ENCODE results near the gene HS2ST1. TPM values are rescaled to one million over a fixed set of nuclear protein-coding genes. Genes with fewer than 3 reads are reported as not detected.

HS2ST1 gene
- total RNA-seq, 3 donors from 2014 or later = 20.9 to 24.5 (median 21.7) TPM

DNA sequence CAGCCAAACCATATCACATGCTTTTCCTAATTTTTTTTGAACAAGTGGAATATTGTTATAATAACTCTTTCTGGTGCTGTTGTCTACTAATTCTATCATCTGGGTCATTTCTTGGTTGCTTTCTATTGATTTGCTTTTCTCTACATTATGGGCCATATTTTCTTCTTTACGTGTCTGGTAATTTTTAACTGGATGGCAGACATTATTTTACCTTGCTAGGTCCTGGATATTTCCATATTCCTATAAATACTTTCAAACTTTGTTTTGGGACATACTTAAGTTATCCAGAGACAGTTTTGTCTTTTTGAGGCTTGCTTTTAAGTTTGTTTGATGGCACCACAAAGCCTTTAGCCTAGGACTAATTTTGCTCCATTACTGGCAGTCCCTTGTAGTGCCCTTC, 11.3 kb downstream of the HS2ST1 start:
- no peak for DNase-seq
- no peaks in the 10 kb centered on the region for H3K36me3 ChIP-seq (ENCODE audit: low read depth)
- ATAC-seq = no peak
- intact Hi-C loops (cut with DNase I, micrococcal nuclease) = no loop called here
- TF ChIP-seq, protein P1, sequence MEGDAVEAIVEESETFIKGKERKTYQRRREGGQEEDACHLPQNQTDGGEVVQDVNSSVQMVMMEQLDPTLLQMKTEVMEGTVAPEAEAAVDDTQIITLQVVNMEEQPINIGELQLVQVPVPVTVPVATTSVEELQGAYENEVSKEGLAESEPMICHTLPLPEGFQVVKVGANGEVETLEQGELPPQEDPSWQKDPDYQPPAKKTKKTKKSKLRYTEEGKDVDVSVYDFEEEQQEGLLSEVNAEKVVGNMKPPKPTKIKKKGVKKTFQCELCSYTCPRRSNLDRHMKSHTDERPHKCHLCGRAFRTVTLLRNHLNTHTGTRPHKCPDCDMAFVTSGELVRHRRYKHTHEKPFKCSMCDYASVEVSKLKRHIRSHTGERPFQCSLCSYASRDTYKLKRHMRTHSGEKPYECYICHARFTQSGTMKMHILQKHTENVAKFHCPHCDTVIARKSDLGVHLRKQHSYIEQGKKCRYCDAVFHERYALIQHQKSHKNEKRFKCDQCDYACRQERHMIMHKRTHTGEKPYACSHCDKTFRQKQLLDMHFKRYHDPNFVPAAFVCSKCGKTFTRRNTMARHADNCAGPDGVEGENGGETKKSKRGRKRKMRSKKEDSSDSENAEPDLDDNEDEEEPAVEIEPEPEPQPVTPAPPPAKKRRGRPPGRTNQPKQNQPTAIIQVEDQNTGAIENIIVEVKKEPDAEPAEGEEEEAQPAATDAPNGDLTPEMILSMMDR (IDR thresholded peaks at IDR 0.05) = no peak
- H3K4me3 ChIP-seq = no peak overlapping the region
- H3K4me1 ChIP-seq (ENCODE audit: low read depth) = peaks cover 9% of the 10 kb centered on the region
- H3K9me3 ChIP-seq = peaks cover 21% of the 10 kb centered on the region

DNA sequence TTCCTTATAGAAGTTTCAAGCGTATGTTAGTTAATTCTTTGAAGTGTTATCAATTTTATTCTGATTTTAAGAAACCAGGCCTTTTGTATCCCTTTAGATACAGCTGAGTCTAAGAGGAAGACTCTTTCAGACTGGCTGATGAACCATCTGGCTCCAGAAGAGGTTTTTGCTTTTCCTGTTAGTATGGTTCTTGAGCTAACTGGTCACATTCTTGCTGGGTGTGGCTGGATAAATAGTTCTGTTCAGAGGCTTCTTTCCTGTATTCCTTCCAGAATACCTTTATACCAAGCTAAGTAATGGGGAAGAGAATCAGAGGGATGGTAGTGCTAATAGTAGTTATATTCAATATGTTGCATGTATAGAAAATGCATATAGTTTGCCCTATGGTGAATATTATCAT, 12.4 kb downstream of the HS2ST1 start:
- intact Hi-C loops (cut with DNase I, micrococcal nuclease) = no loop called here
- no peaks in the 10 kb centered on the region for H3K36me3 ChIP-seq (ENCODE audit: low read depth)
- ATAC-seq = peak; percentile 71

DNA sequence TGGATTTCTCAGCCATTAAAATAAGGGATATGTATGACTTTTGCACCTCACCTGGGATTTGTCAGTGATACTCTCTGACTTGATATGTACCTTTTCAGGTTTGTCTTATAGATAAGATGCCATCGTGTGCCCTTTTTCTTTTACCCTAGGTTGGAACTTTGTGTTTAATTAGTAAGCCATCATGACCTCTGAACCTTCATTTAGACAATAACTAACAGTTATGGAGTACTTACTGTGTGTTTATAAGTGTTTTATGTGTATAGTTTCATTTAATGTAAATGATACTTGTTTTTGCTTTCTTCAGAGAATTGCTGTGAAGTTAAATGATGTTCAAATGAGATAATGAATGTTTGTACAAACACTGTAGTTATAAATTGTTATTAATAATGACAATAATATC, 14.4 kb downstream of the HS2ST1 start:
- TF ChIP-seq, protein P1 (IDR thresholded peaks at IDR 0.05) = no peak
- intact Hi-C loops (cut with DNase I, micrococcal nuclease) = no loop called here
- H3K9me3 ChIP-seq = peaks cover 6% of the 10 kb centered on the region
- H3K4me3 ChIP-seq = no peak overlapping the region
- DNase-seq (no peak), ATAC-seq (peak; percentile 16)
- H3K4me1 ChIP-seq (ENCODE audit: low read depth) = peaks cover 9% of the 10 kb centered on the region
- H3K36me3 ChIP-seq (ENCODE audit: low read depth) = no peaks in the 10 kb centered on the region

More for the DNA sequence above, 12.4 kb downstream of the HS2ST1 start:
- TF ChIP-seq, protein P1 (IDR thresholded peaks at IDR 0.05) = no peak
- no peak overlapping the region for H3K4me3 ChIP-seq
- peak in 1 of 3 donors; percentile 19 for DNase-seq
- H3K4me1 ChIP-seq (ENCODE audit: low read depth) = peaks cover 9% of the 10 kb centered on the region
- H3K9me3 ChIP-seq = peaks cover 20% of the 10 kb centered on the region

DNA sequence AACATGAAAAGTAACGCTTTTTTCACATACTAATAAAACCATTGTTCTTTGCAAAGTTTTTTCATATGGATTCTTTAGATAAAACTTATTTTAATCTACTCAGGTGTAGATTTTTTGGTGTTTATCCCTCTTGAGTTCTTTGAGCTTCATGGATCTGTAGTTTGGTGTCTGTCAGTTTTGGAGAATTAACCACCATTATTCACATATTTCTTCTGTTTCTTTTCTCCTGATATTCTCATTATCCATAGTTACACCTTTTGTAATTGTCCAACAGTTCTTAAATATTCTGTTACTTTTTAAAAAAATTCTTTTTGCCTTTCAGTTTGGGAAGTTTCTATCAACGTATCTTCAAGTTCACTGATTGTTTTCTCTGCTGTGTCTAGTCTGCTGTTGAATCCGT, 18.6 kb downstream of the HS2ST1 start:
- TF ChIP-seq, protein P1 (IDR thresholded peaks at IDR 0.05) = no peak
- intact Hi-C loops (cut with DNase I, micrococcal nuclease) = no loop called here
- H3K4me3 ChIP-seq = no peak overlapping the region
- H3K4me1 ChIP-seq (ENCODE audit: low read depth) = peaks cover 9% of the 10 kb centered on the region
- no peaks in the 10 kb centered on the region for H3K36me3 ChIP-seq (ENCODE audit: low read depth)
- no peak for ATAC-seq
- DNase-seq = no peak
- no peaks in the 10 kb centered on the region for H3K9me3 ChIP-seq

DNA sequence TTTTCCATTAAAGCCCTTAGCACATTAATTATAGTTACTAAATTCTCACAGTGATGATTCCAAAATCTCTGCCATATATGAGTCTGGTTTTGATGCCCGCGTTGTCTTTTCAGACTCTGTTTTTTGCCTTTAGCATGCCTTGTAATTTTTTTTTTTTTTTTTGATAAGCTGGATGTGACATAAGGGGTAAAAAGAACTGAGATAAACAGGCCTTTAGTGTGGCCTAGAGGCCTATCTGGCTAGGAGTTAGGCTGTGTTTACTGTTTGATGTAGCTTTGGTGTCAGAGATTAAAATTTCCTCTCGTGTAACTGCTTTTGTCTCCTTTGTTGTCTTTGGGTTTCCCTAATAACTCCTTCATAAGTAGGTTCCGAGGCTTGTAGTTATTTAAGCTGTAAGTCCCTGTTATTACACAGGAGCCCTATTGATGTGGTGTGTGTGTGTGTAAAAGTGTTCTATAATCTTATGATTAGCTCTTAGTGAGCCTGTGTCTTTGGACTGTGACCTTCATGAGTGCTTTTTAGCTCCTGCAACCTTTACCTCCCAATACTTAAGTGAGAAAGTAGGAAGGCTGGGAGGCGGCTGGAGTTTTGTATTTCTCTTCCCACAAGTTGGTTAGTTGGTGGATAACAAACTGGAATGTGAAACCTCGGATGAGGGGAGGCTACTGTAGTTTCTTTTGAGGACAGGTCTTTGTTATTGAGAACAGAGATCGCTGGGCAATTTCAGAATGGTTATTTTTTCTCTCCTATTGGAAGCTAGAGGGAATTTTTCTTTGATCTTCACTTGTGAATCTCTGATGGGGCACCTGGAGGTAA, 19.3 kb downstream of the HS2ST1 start:
- no peak overlapping the region for H3K4me3 ChIP-seq
- no peaks in the 10 kb centered on the region for H3K36me3 ChIP-seq (ENCODE audit: low read depth)
- no peaks in the 10 kb centered on the region for H3K9me3 ChIP-seq
- DNase-seq (no peak), ATAC-seq (no peak)
- intact Hi-C loops (cut with DNase I, micrococcal nuclease) = no loop called here
- TF ChIP-seq, protein P1 (IDR thresholded peaks at IDR 0.05) = no peak
- peaks cover 6% of the 10 kb centered on the region for H3K4me1 ChIP-seq (ENCODE audit: low read depth)

All from mucosa of descending colon (tissue), 3 donors.